HG03469 (cell line): Measurements from ENCODE around the gene CRIM1.

Experiments used
- ATAC-seq: cut with Tn5 transposase; IDR thresholded peaks from one replicate; pipeline ENCODE4 v1.9.1; 2021; ENCODE audit warnings: mild to moderate bottlenecking, moderate library complexity, moderate number of reproducible peaks; ENCODE audit not compliant: unreplicated experiment

Gene CRIM1

GRCh38 chr2:36477746-36478145, 122.2 kb downstream of the CRIM1 start:
- ATAC-seq: no peak

- ATAC-seq: no peak
Observed at GRCh38 chr2:36478332-36478738, 122.8 kb downstream of the CRIM1 start.

GRCh38 chr2:36478999-36479398, 123.4 kb downstream of the CRIM1 start:
- no peak for ATAC-seq

GRCh38 chr2:36479406-36479805, 123.8 kb downstream of the CRIM1 start:
- no peak for ATAC-seq

- no peak for ATAC-seq
Observed at GRCh38 chr2:36480028-36480427, 124.5 kb downstream of the CRIM1 start.

- no peak for ATAC-seq
Observed at GRCh38 chr2:36480636-36481035, 125.1 kb downstream of the CRIM1 start.

- ATAC-seq: no peak
Observed at GRCh38 chr2:36481709-36482108, 126.1 kb downstream of the CRIM1 start.

GRCh38 chr2:36482576-36483214, 127.1 kb downstream of the CRIM1 start:
- ATAC-seq: no peak

GRCh38 chr2:36483290-36483689, 127.7 kb downstream of the CRIM1 start:
- no peak for ATAC-seq

- no peak for ATAC-seq
Observed at GRCh38 chr2:36484454-36484853, 128.9 kb downstream of the CRIM1 start.

GRCh38 chr2:36485521-36485920, 129.9 kb downstream of the CRIM1 start:
- no peak for ATAC-seq

- no peak for ATAC-seq
Observed at GRCh38 chr2:36486521-36487044, 131.0 kb downstream of the CRIM1 start.

- ATAC-seq: no peak
Observed at GRCh38 chr2:36487947-36488346, 132.4 kb downstream of the CRIM1 start.

GRCh38 chr2:36489281-36489680, 133.7 kb downstream of the CRIM1 start:
- no peak for ATAC-seq

GRCh38 chr2:36490749-36491148, 135.2 kb downstream of the CRIM1 start:
- no peak for ATAC-seq

GRCh38 chr2:36492216-36492945, 136.8 kb downstream of the CRIM1 start:
- no peak for ATAC-seq

- ATAC-seq: no peak
Observed at GRCh38 chr2:36493306-36493705, 137.7 kb downstream of the CRIM1 start.

GRCh38 chr2:36497570-36498163, 142.1 kb downstream of the CRIM1 start:
- no peak for ATAC-seq

- no peak for ATAC-seq
Observed at GRCh38 chr2:36499128-36499820, 143.7 kb downstream of the CRIM1 start.

- ATAC-seq: no peak
Observed at GRCh38 chr2:36500072-36500471, 144.5 kb downstream of the CRIM1 start.

GRCh38 chr2:36502081-36502480, 146.5 kb downstream of the CRIM1 start:
- ATAC-seq: no peak
